Right renal pelvis (tissue), 4 donors: ENCODE measurements around the gene PHETA2. TPM values are rescaled to one million over a fixed set of nuclear protein-coding genes. Genes with fewer than 3 reads are reported as not detected.
"Not testable (repeated sequence)": the region's sequence is repeated elsewhere in the genome, so short reads cannot be mapped to it uniquely, and the experiment has no call there.

Experiments used
- DNase-seq, 4 donors: peaks; one replicate each; pipeline ENCODE4 v3.0.0-alpha.2; 2013; ENCODE audit warnings: low read depth in 4 of 4, low spot score in 3 of 4, missing footprints in 1 of 4
- polyA plus RNA-seq, 4 donors: library from polyadenylated mRNA; unstranded; fragments of 120-200 nt; gene quantifications; one replicate each; pipeline ENCODE4 v1.2.1, GENCODE V29; 2013; ENCODE audit not compliant: insufficient read length in 4 of 4

PHETA2 gene
- polyA plus RNA-seq, 4 donors, result 10.4 to 13.4 (median 11.9) TPM

- DNase-seq, result no peak
These were observed 4.1 kb upstream of the PHETA2 start for GRCh38 chr22:42069801-42070516.

- DNase-seq, result peak; percentile 88 to 93 (median 92)
These were observed 3.3 kb upstream of the PHETA2 start, which contains the start of gene NAGA for GRCh38 chr22:42070517-42071422. Gene NAGA (minus strand): TSS chr22:42070812. CDS start chr22:42070297, 515 bp downstream.

- DNase-seq, result not testable (repeated sequence)
These were observed 2.5 kb upstream of the PHETA2 start for GRCh38 chr22:42071508-42071907.

- DNase-seq, result no peak
These were observed 1.3 kb upstream of the PHETA2 start for GRCh38 chr22:42072606-42073330.

- no peak for DNase-seq
These were observed 417 bp upstream of the PHETA2 start for GRCh38 chr22:42073621-42074041.

- DNase-seq, result no peak
These were observed 1.0 kb downstream of the PHETA2 start for GRCh38 chr22:42074846-42075676.

- DNase-seq, result no peak
These were observed 2.9 kb downstream of the PHETA2 start for GRCh38 chr22:42076764-42077485.

- no peak for DNase-seq
These were observed 3.6 kb downstream of the PHETA2 start for GRCh38 chr22:42077486-42078125.

GRCh38 chr22:42078469-42079318 is 4.6 kb downstream of the PHETA2 start:
- peak in 1 of 4 donors; percentile 32 for DNase-seq

GRCh38 chr22:42079319-42080251 is 5.5 kb downstream of the PHETA2 start, which contains the start of gene SMDT1:
Gene SMDT1 (plus strand): TSS chr22:42079700. CDS start chr22:42079769, 69 bp downstream.
- peak; percentile 95 to 98 (median 96) for DNase-seq

GRCh38 chr22:42080287-42080686 is 6.2 kb downstream of the PHETA2 start:
- no peak for DNase-seq

- DNase-seq, result no peak
These were observed 9.1 kb downstream of the PHETA2 start for GRCh38 chr22:42083119-42083518.

- no peak for DNase-seq
These were observed 10.8 kb downstream of the PHETA2 start for GRCh38 chr22:42084874-42085273.

- no peak for DNase-seq
These were observed 12.0 kb downstream of the PHETA2 start for GRCh38 chr22:42086051-42086450.

GRCh38 chr22:42090596-42091454 is 16.8 kb downstream of the PHETA2 start, which contains the start of gene NDUFA6:
Gene NDUFA6 (minus strand): TSS chr22:42090772. CDS start chr22:42090744, 28 bp downstream.
- peak; percentile 96 to 98 (median 98) for DNase-seq

GRCh38 chr22:42091455-42091782 is 17.4 kb downstream of the PHETA2 start:
- no peak for DNase-seq
